H1 (cell line): ENCODE measurements around the gene ELP1. TPM values are rescaled to one million over a fixed set of nuclear protein-coding genes. Genes with fewer than 3 reads are reported as not detected.

Experiments
- CHD7 ChIP-seq: fragments of 300-600 bp; sonication (generic); IDR thresholded peaks from 2 replicates; pipeline ENCODE4 v1.7.1; 2012; ENCODE audit warnings: low read length, moderate library complexity, mild to moderate bottlenecking, inconsistent platforms; ENCODE audit not compliant: insufficient replicate concordance
- NANOG ChIP-seq: IDR thresholded peaks from 2 replicates; pipeline ENCODE4 v1.6.1; 2011; ENCODE audit warnings: low read length, low read depth, mild to moderate bottlenecking, inconsistent platforms; ENCODE audit not compliant: insufficient read depth, poor library complexity, severe bottlenecking
- SAP30 ChIP-seq: fragments of 300-600 bp; sonication (generic); IDR thresholded peaks from 2 replicates; pipeline ENCODE4 v1.7.1; 2012; ENCODE audit warnings: low read length, moderate library complexity, mild to moderate bottlenecking, inconsistent platforms; ENCODE audit not compliant: insufficient read depth, insufficient replicate concordance
- SP1 ChIP-seq: IDR thresholded peaks from 2 replicates; pipeline ENCODE4 v1.6.1; 2011; ENCODE audit warnings: low read depth, low read length
- TEAD4 ChIP-seq: IDR thresholded peaks from 2 replicates; pipeline ENCODE4 v1.6.1; 2012; ENCODE audit warnings: low read depth, low read length, inconsistent platforms, mixed read lengths
- polyA plus RNA-seq, 7 experiments: library from polyadenylated mRNA; depleted of rRNA in 3 of 7; stranded (reverse) in 5 of 7; unstranded in 2 of 7; fragments of >200 nt in 5 of 7; fragments of 200-250 nt in 2 of 7; gene quantifications; 1 replicate in 5 of 7; 2 replicates in 1 of 7; 4 replicates in 1 of 7; pipeline versions ENCODE4 v1.2.1 to v1.2.3, GENCODE V29; 2011 to 2013; ENCODE audit warnings: missing spikeins in 2 of 7, mixed read lengths in 2 of 7
- total RNA-seq: library from RNA; stranded (reverse); fragmentation: NEBNext Ultra II Directional; extraction: Animal tissue kit (Norgen Biotek cat#: 25700); gene quantifications from 2 replicates; pipeline ENCODE4 v1.2.1, GENCODE V29; 2021

The ELP1 gene
- total and polyA plus RNA-seq, 2 of the 8 experiments (the other 6 are each of a cell fraction or from before 2014, with no cell fraction given): 13.9 to 31.3 TPM

DNA sequence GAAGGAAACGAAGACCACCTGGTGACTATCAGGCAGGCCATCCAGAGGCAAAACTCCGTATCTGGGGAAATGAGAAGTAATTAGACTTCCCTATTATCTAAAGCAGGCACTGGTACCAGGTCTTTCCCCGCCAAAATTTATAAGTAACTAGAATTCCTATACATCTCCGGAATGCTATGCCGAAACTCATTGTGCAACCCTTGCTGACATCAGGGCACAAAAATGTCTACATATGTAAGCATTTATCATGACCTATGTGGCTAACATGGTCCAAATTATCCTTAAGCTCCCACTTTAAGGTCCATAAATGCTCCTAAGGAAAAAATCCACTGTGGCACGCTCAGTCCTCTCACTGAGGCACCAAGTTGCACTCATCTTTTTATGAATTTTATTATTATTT is 95.9 kb downstream of the ELP1 start (continued):
- TF ChIP-seq CHD7 (no peak), TEAD4 (no peak), NANOG (no peak), SP1 (no peak), SAP30 (no peak)
